Measurements from ENCODE around the gene PTCH1.

- TF ChIP-seq EZH2 (IDR thresholded peaks at IDR 0.05): no peak
- TF ChIP-seq POLR2AphosphoS5 (IDR thresholded peaks at IDR 0.05; ENCODE audit: borderline replicate concordance, low read depth, low read length): no peak
Observed at GRCh38 chr9:95420518-95420917, 96.3 kb downstream of the PTCH1 start.
